WI38 (cell line): Measurements from ENCODE around the gene LRRC49.

ENCODE experiments used
- H3K4me3 ChIP-seq: 2 replicates; pipeline ENCODE4 v1.5.1; 2011; ENCODE audit warnings: low read depth, mild to moderate bottlenecking, control low read depth, low read length
- CTCF ChIP-seq: IDR thresholded peaks from 2 replicates; pipeline ENCODE4 v1.5.1; 2012; ENCODE audit warnings: low read depth, mild to moderate bottlenecking, control low read depth, low read length

The LRRC49 gene

GRCh38 chr15:71088683-71089082 lies 196.1 kb downstream of the LRRC49 start:
- TF ChIP-seq CTCF, result no peak

GRCh38 chr15:71089801-71090200 lies 197.2 kb downstream of the LRRC49 start:
- no peak overlapping the region for H3K4me3 ChIP-seq
- TF ChIP-seq CTCF, result no peak

More at GRCh38 chr15:71088683-71089082, 196.1 kb downstream of the LRRC49 start:
- H3K4me3 ChIP-seq, result no peak overlapping the region

GRCh38 chr15:71091601-71092000 lies 199.0 kb downstream of the LRRC49 start:
- H3K4me3 ChIP-seq, result no peak overlapping the region
- no peak for TF ChIP-seq CTCF

GRCh38 chr15:71092056-71092600 lies 199.5 kb downstream of the LRRC49 start:
- TF ChIP-seq CTCF, result no peak
- no peak overlapping the region for H3K4me3 ChIP-seq

GRCh38 chr15:71093054-71094024 lies 200.7 kb downstream of the LRRC49 start:
- no peak overlapping the region for H3K4me3 ChIP-seq
- no peak for TF ChIP-seq CTCF

- no peak overlapping the region for H3K4me3 ChIP-seq
- no peak for TF ChIP-seq CTCF
Observed at GRCh38 chr15:71094137-71094536, 201.5 kb downstream of the LRRC49 start.

GRCh38 chr15:71096676-71097075 lies 204.1 kb downstream of the LRRC49 start:
- no peak for TF ChIP-seq CTCF
- no peak overlapping the region for H3K4me3 ChIP-seq
